ENCODE results near the gene ZNF396. TPM values are rescaled to one million over a fixed set of nuclear protein-coding genes. Genes with fewer than 3 reads are reported as not detected.

The ZNF396 gene
- total and polyA plus RNA-seq, 9 of the 15 experiments (the other 6 are each of a cell fraction or from before 2014, with no cell fraction given) = 0.73 to 2.3 (median 1.9) TPM

- WGBS (ENCODE audit: insufficient coverage, low coverage, missing lambda C conversion rate) = 7% methylated on average over 4 of the region's 4 CpGs
- Histone ChIP-seq H3K4me3 (no peak overlapping the region), H4K20me1 (replicated peaks; ENCODE audit: control insufficient read depth, insufficient read depth, low read length) (no peaks in the 10 kb centered on the region), H3K9me1 (ENCODE audit: control insufficient read depth, insufficient read depth, low read length) (no peaks in the 10 kb centered on the region), H3K27me3 (ENCODE audit: control insufficient read depth in 2 of 2, insufficient read depth in 2 of 2, low read length in 2 of 2) (peaks cover 0 to 11% of the 10 kb centered on the region in 2 experiments; a peak in 1 of 5 replicates), H3K79me2 (ENCODE audit: control insufficient read depth, insufficient read depth, low read length) (no peaks in the 10 kb centered on the region), H3K9me3 (replicated peaks; ENCODE audit: control insufficient read depth, insufficient read depth, low read depth, low read length) (no peaks in the 10 kb centered on the region), H3K27ac (ENCODE audit: extremely low read depth, low read depth, low read length) (no peak overlapping the region), H3K4me1 (replicated peaks in 1 of 2; ENCODE audit: control insufficient read depth in 2 of 2, insufficient read depth in 2 of 2, low read length in 2 of 2) (no peaks in the 10 kb centered on the region), H3K4me2 (ENCODE audit: insufficient read depth, low read length) (no peak overlapping the region), H3K9ac (ENCODE audit: insufficient read depth in 1 of 2, low read depth in 2 of 2, low read length in 2 of 2) (no peak overlapping the region), H2AFZ (ENCODE audit: low read depth, low read length) (no peak overlapping the region), H3K36me3 (ENCODE audit: control insufficient read depth, insufficient read depth, low read length) (no peaks in the 10 kb centered on the region)
- in situ Hi-C loops (cut with MboI) = no loop called here
- TF ChIP-seq NFIC (IDR thresholded peaks at IDR 0.05) (0 out of 2 replicates have a peak, but pooled peaks have one; percentile 11), BCOR (IDR thresholded peaks at IDR 0.05) (no peak)
- intact Hi-C loops (cut with micrococcal nuclease) = no loop called here
- DNase-seq (ENCODE audit: extremely low read depth in 1 of 4, low spot score in 3 of 4) (no peak), FAIRE-seq (no peak), ATAC-seq (no peak)
- ChIA-PET CTCF (ENCODE audit: low intra/inter-chr PET ratio) (no interaction called here), POLR2A (interaction anchor here (1.2 kb wide), 1 partner anchor 9 kb away, joined by 4 read pairs; no protein-coding TSS in a partner anchor)
- BruUV-seq (replicated peaks) = no TSS peak
Measured at GRCh38 chr18:35418610-35419009, 41.5 kb upstream of the ZNF396 start.

- H4K20me1 ChIP-seq (replicated peaks; ENCODE audit: control insufficient read depth, insufficient read depth, low read length) = no peaks in the 10 kb centered on the region
- no peaks in the 10 kb centered on the region for H3K9me1 ChIP-seq (ENCODE audit: control insufficient read depth, insufficient read depth, low read length)
- peaks cover 0 to 7% of the 10 kb centered on the region in 2 experiments; a peak in 2 of 5 replicates for H3K27me3 ChIP-seq (ENCODE audit: control insufficient read depth in 2 of 2, insufficient read depth in 2 of 2, low read length in 2 of 2)
- in situ Hi-C loops (cut with MboI) (no loop called here), intact Hi-C loops (cut with micrococcal nuclease) (no loop called here)
- no peak overlapping the region for H3K27ac ChIP-seq (ENCODE audit: extremely low read depth, low read depth, low read length)
- no peaks in the 10 kb centered on the region for H3K4me1 ChIP-seq (replicated peaks in 1 of 2; ENCODE audit: control insufficient read depth in 2 of 2, insufficient read depth in 2 of 2, low read length in 2 of 2)
- POLR2A ChIA-PET = no interaction called here
- no peak for DNase-seq (ENCODE audit: extremely low read depth in 1 of 4, low spot score in 3 of 4)
- no peak overlapping the region for H3K4me3 ChIP-seq
- no peaks in the 10 kb centered on the region for H3K36me3 ChIP-seq (ENCODE audit: control insufficient read depth, insufficient read depth, low read length)
- H3K79me2 ChIP-seq (ENCODE audit: control insufficient read depth, insufficient read depth, low read length) = no peaks in the 10 kb centered on the region
- BruUV-seq (replicated peaks) = no TSS peak
- H3K9me3 ChIP-seq (replicated peaks; ENCODE audit: control insufficient read depth, insufficient read depth, low read depth, low read length) = no peaks in the 10 kb centered on the region
- WGBS (ENCODE audit: insufficient coverage, low coverage, missing lambda C conversion rate) = 0% methylated on average over 1 of the region's 1 CpG
- CTCF ChIA-PET (ENCODE audit: low intra/inter-chr PET ratio) = no interaction called here
- FAIRE-seq = no peak
- H3K4me2 ChIP-seq (ENCODE audit: insufficient read depth, low read length) = no peak overlapping the region
- no peak for ATAC-seq
- H3K9ac ChIP-seq (ENCODE audit: insufficient read depth in 1 of 2, low read depth in 2 of 2, low read length in 2 of 2) = no peak overlapping the region
- no peak overlapping the region for H2AFZ ChIP-seq (ENCODE audit: low read depth, low read length)
- no peak for TF ChIP-seq AFF1 (IDR thresholded peaks at IDR 0.05; ENCODE audit: low read depth in 1 of 2, partially characterized antibody in 2 of 2)
- TF ChIP-seq SLC30A9 (CRISPR knock-in tag; IDR thresholded peaks at IDR 0.05) = no peak
- TF ChIP-seq THAP12 (CRISPR knock-in tag; IDR thresholded peaks at IDR 0.05) = no peak
- TF ChIP-seq CTCFL (IDR thresholded peaks at IDR 0.05; ENCODE audit: borderline replicate concordance, insufficient read depth, low read depth, low read length, poor library complexity, severe bottlenecking) = no peak
- TF ChIP-seq CBX3 (IDR thresholded peaks at IDR 0.05; ENCODE audit: borderline replicate concordance in 1 of 2, low read length in 2 of 2) = peak in 1 of 2 experiments; percentile 42; a peak in 1 of 3 replicates
Measured at GRCh38 chr18:35417223-35417622, 40.1 kb upstream of the ZNF396 start.

All from K562 (cell line).